Erythroblast (primary cell): ENCODE results near the gene RPL41.

Experiments used
- DNase-seq, 2 experiments: peaks; one replicate each; lab custom pipeline; 2025; lab: John Stamatoyannopoulos, UW
- GATA1 ChIP-seq: IDR thresholded peaks from 2 replicates; pipeline ENCODE4 v1.6.1; 2011; ENCODE audit warnings: low read depth, mild to moderate bottlenecking, control low read depth, low read length, moderate library complexity
- POLR2A ChIP-seq: IDR thresholded peaks from 2 replicates; pipeline ENCODE4 v1.6.1; 2011; ENCODE audit warnings: mild to moderate bottlenecking, low read length

RPL41 gene

DNA sequence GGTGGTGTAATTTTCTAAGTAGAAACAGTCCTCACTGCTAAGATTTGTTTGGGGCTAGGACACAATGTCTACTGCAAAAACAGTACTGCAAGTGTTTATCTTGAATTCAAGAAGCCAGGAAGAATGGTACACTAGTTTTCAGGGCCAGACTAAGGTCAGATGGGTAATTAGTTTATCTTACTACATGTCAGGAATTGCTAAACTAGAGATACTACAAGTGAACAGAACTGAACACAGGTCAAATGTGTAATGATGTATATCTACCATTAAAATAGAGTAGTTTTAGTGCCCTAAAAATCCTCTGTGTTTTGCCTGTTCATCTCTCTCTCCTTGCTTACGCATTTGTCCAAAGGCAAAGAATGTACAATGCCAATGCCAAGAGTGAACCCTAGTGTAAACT is 2.3 kb upstream of the RPL41 start:
- no peak for DNase-seq
- no peak for TF ChIP-seq GATA1
- no peak for TF ChIP-seq POLR2A

GRCh38 chr12:56115329-56115728 is 1.1 kb upstream of the RPL41 start:
- DNase-seq = no peak
- no peak for TF ChIP-seq GATA1
- no peak for TF ChIP-seq POLR2A

DNA sequence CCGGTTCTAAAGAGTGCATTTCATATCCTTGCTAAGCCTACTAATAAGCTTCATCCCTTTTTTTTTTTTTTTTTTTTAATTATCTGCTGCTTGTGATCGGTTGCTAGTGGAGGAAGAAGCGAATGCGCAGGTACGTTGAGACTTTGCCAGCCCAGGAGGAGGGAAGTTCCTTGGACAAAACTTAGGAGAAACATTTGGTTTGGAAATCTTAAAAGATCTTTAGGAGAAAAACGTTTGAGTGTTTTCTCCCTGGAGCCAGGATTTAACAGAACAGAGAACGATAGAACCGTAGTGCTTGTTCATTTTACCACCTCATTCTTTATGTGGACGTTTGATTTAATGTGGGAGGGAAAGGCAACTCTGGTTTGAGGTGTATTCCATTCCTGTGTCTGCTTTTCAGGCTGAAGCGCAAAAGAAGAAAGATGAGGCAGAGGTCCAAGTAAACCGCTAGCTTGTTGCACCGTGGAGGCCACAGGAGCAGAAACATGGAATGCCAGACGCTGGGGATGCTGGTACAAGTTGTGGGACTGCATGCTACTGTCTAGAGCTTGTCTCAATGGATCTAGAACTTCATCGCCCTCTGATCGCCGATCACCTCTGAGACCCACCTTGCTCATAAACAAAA is 761 bp downstream of the RPL41 start:
- peak in 1 of 2 experiments; percentile 56 for DNase-seq

GRCh38 chr12:56117778-56118687 is 1.6 kb downstream of the RPL41 start, which contains the start of gene ZC3H10:
TSS of gene ZC3H10 (plus strand) at chr12:56118266. CDS start at chr12:56120563, 2,297 bp downstream.
- TF ChIP-seq GATA1 (no peak), POLR2A (peak; percentile 96)
- DNase-seq = peak; percentile 99 to 100

- no peak for DNase-seq
- TF ChIP-seq POLR2A = no peak
- TF ChIP-seq GATA1 = no peak
These were observed 2.4 kb downstream of the RPL41 start for GRCh38 chr12:56118688-56119357.

DNA sequence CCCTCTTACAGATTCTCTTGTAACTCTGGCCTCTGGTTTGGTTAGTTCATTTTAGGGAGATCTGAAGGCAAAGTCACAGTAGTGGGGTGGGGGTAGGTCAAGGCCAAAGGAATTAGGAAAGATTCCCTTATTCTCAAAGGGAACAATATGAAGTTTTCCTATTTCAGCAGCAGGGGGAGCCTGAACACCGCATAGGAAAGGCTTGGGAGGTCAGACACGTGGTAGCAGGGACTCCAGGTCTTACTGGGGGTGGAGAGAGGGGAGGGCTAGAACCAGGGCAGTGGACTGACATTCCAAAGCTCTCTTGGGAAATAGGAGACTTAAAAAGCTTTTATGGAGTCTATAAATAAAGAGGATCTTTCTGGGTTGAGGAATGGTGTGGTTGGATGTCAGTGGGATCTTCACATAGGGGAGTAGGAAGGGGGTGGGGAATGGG is 2.9 kb downstream of the RPL41 start:
- peak; percentile 86 to 90 for DNase-seq
- TF ChIP-seq GATA1 (no peak), POLR2A (no peak)

- DNase-seq = no peak
- no peak for TF ChIP-seq GATA1
- no peak for TF ChIP-seq POLR2A
These were observed 3.9 kb downstream of the RPL41 start for GRCh38 chr12:56120158-56120846.

- TF ChIP-seq POLR2A (no peak), GATA1 (no peak)
- no peak for DNase-seq
These were observed 4.9 kb downstream of the RPL41 start for GRCh38 chr12:56121204-56121870.

DNA sequence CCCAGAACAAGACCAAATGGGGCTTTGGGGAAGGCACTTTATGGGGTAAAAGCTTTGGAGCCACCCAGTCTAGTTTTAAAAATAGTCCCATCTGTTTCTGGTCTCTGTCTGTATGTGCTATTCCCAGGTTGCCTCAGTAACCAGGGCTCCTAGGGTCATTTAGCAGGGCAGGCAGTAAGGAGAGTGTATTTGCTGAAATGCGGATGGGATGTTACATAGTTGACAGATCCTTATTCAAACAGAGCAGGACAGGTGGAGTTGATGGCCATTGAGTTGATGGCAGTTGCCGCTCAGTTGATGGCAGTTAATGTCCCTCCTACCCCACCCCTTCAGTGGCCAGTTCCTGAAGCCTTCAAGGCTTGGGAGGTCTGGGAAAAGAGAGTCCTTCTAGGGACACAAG is 6.2 kb downstream of the RPL41 start:
- TF ChIP-seq POLR2A = no peak
- no peak for TF ChIP-seq GATA1
- DNase-seq = no peak

- TF ChIP-seq POLR2A (no peak), GATA1 (no peak)
- no peak for DNase-seq
These were observed 7.7 kb downstream of the RPL41 start for GRCh38 chr12:56124133-56124532.

- no peak for TF ChIP-seq GATA1
- no peak for TF ChIP-seq POLR2A
- peak; percentile 79 to 86 for DNase-seq
These were observed 10.4 kb downstream of the RPL41 start for GRCh38 chr12:56126732-56127239.

- DNase-seq = no peak
These were observed 11.1 kb downstream of the RPL41 start for GRCh38 chr12:56127485-56127887.

More at GRCh38 chr12:56127485-56127887, 11.1 kb downstream of the RPL41 start:
- TF ChIP-seq POLR2A (no peak), GATA1 (no peak)
